HEK293 (cell line): ENCODE data around the gene MCRIP2.

Experiments
- CTCF ChIA-PET: fragments of 350-600 bp; formaldehyde crosslinking; extraction: SDS; loops from one replicate; lab custom pipeline; 2021; ENCODE audit warnings: antibody characterized with exemption; lab: Yijun Ruan, JAX
- POLR2A ChIA-PET: fragments of 300-600 bp; formaldehyde crosslinking; extraction: SDS; loops from one replicate; lab custom pipeline; 2020; ENCODE audit warnings: antibody characterized with exemption, inconsistent platforms; lab: Yijun Ruan, JAX
- H3K27ac ChIP-seq: fragments of 200-500 bp; sonication (Bioruptor generic); 2 replicates; pipeline ENCODE4 v1.5.1; 2014; ENCODE audit warnings: low read depth, low read length, control low read depth, inconsistent platforms; ENCODE audit errors: extremely low read depth
- H3K36me3 ChIP-seq, 2 experiments: fragments of 200-500 bp in 1 of 2; sonication (Bioruptor generic) in 1 of 2; 1 replicate in 1 of 2; 2 replicates in 1 of 2; pipeline ENCODE4 v1.5.1; 2014 to 2017; ENCODE audit warnings: inconsistent platforms in 2 of 2, low read length in 2 of 2; ENCODE audit not compliant: control insufficient read depth in 2 of 2, insufficient read depth in 1 of 2
- H3K4me1 ChIP-seq: fragments of 200-500 bp; sonication (Bioruptor generic); 2 replicates; pipeline ENCODE4 v1.5.1; 2014; ENCODE audit warnings: mild to moderate bottlenecking, low read length, inconsistent platforms; ENCODE audit not compliant: control insufficient read depth, insufficient read depth
- H3K4me3 ChIP-seq: 2 replicates; pipeline ENCODE4 v1.5.1; 2011; ENCODE audit warnings: low read depth, mild to moderate bottlenecking, control low read depth, low read length, moderate library complexity
- H3K9me3 ChIP-seq: fragments of 200-500 bp; sonication (Bioruptor generic); 2 replicates; pipeline ENCODE4 v1.5.1; 2014; ENCODE audit warnings: low read depth, low read length, inconsistent platforms; ENCODE audit not compliant: control insufficient read depth, insufficient read depth
- AEBP2 ChIP-seq: fragments of 450-650 bp; formaldehyde crosslinking; IDR thresholded peaks from 2 replicates; pipeline ENCODE4 v1.5.1; 2016; ENCODE audit warnings: missing biosample characterization, missing genetic modification characterization, borderline replicate concordance
- BCL11B ChIP-seq: fragments of 450-650 bp; formaldehyde crosslinking; IDR thresholded peaks from 2 replicates; pipeline ENCODE4 v1.5.1; 2016; ENCODE audit warnings: low read depth, missing biosample characterization, missing genetic modification characterization
- FEZF1 ChIP-seq: fragments of 450-650 bp; formaldehyde crosslinking; IDR thresholded peaks from 2 replicates; pipeline ENCODE4 v1.5.1; 2016; ENCODE audit warnings: missing biosample characterization, missing genetic modification characterization
- GLIS1 ChIP-seq: fragments of 450-650 bp; formaldehyde crosslinking; IDR thresholded peaks from 2 replicates; pipeline ENCODE4 v1.5.1; 2016; ENCODE audit warnings: missing biosample characterization, missing genetic modification characterization
- GLIS2 ChIP-seq: fragments of 450-650 bp; formaldehyde crosslinking; IDR thresholded peaks from 2 replicates; pipeline ENCODE4 v1.5.1; 2016; ENCODE audit warnings: missing biosample characterization, missing genetic modification characterization
- HIC1 ChIP-seq: fragments of 450-650 bp; formaldehyde crosslinking; IDR thresholded peaks from 2 replicates; pipeline ENCODE4 v1.5.1; 2016; ENCODE audit warnings: missing biosample characterization, missing genetic modification characterization
- KLF1 ChIP-seq: fragments of 450-650 bp; formaldehyde crosslinking; IDR thresholded peaks from 2 replicates; pipeline ENCODE4 v1.5.1; 2016; ENCODE audit warnings: missing biosample characterization, missing genetic modification characterization
- KLF10 ChIP-seq: fragments of 450-650 bp; IDR thresholded peaks from 2 replicates; pipeline ENCODE4 v1.5.1; 2018; ENCODE audit warnings: missing biosample characterization, mild to moderate bottlenecking, missing genetic modification characterization
- KLF9 ChIP-seq: fragments of 450-650 bp; formaldehyde crosslinking; IDR thresholded peaks from 2 replicates; pipeline ENCODE4 v1.5.1; 2016; ENCODE audit warnings: missing biosample characterization, missing genetic modification characterization, low read depth
- MZF1 ChIP-seq: fragments of 450-650 bp; formaldehyde crosslinking; IDR thresholded peaks from 2 replicates; pipeline ENCODE4 v1.5.1; 2017; ENCODE audit warnings: missing biosample characterization, missing genetic modification characterization, borderline replicate concordance
- PATZ1 ChIP-seq: fragments of 450-650 bp; formaldehyde crosslinking; IDR thresholded peaks from 2 replicates; pipeline ENCODE4 v1.5.1; 2016; ENCODE audit warnings: missing biosample characterization, missing genetic modification characterization
- SALL2 ChIP-seq: fragments of 450-650 bp; formaldehyde crosslinking; IDR thresholded peaks from 2 replicates; pipeline ENCODE4 v1.5.0; 2017; ENCODE audit warnings: missing biosample characterization, mild to moderate bottlenecking, missing genetic modification characterization, borderline replicate concordance
- SCRT2 ChIP-seq: fragments of 450-650 bp; formaldehyde crosslinking; IDR thresholded peaks from 2 replicates; pipeline ENCODE4 v1.5.1; 2016; ENCODE audit warnings: missing biosample characterization, missing genetic modification characterization
- WT1 ChIP-seq: fragments of 450-650 bp; formaldehyde crosslinking; IDR thresholded peaks from 2 replicates; pipeline ENCODE4 v1.5.1; 2016; ENCODE audit warnings: missing biosample characterization, missing genetic modification characterization
- ZBTB17 ChIP-seq: fragments of 450-650 bp; formaldehyde crosslinking; IDR thresholded peaks from 2 replicates; pipeline ENCODE4 v1.5.1; 2016; ENCODE audit warnings: missing biosample characterization, missing genetic modification characterization
- ZBTB48 ChIP-seq: fragments of 450-650 bp; formaldehyde crosslinking; IDR thresholded peaks from 2 replicates; pipeline ENCODE4 v1.5.1; 2016; ENCODE audit warnings: missing biosample characterization, missing genetic modification characterization
- ZEB2 ChIP-seq: fragments of 450-650 bp; formaldehyde crosslinking; IDR thresholded peaks from 2 replicates; pipeline ENCODE4 v1.5.1; 2016; ENCODE audit warnings: missing biosample characterization, missing genetic modification characterization
- ZFHX2 ChIP-seq: fragments of 450-650 bp; formaldehyde crosslinking; conservative IDR thresholded peaks from 2 replicates; pipeline ENCODE4 v1.5.1; 2016; ENCODE audit warnings: missing biosample characterization, missing genetic modification characterization
- ZFP3 ChIP-seq: fragments of 450-650 bp; formaldehyde crosslinking; IDR thresholded peaks from 2 replicates; pipeline ENCODE4 v1.5.1; 2016; ENCODE audit warnings: low read depth, missing biosample characterization, missing genetic modification characterization
- ZFP37 ChIP-seq: fragments of 450-650 bp; formaldehyde crosslinking; IDR thresholded peaks from 2 replicates; pipeline ENCODE4 v1.5.1; 2016; ENCODE audit warnings: missing biosample characterization, missing genetic modification characterization
- ZIC2 ChIP-seq: fragments of 450-650 bp; formaldehyde crosslinking; IDR thresholded peaks from 2 replicates; pipeline ENCODE4 v1.5.1; 2016; ENCODE audit warnings: missing biosample characterization, missing genetic modification characterization
- ZNF112 ChIP-seq: fragments of 450-650 bp; formaldehyde crosslinking; IDR thresholded peaks from 2 replicates; pipeline ENCODE4 v1.5.0; 2017; ENCODE audit warnings: missing biosample characterization, missing genetic modification characterization
- ZNF354C ChIP-seq: fragments of 450-650 bp; formaldehyde crosslinking; IDR thresholded peaks from 2 replicates; pipeline ENCODE4 v1.5.1; 2016; ENCODE audit warnings: missing biosample characterization, missing genetic modification characterization, low read depth, borderline replicate concordance
- ZNF394 ChIP-seq: fragments of 450-650 bp; formaldehyde crosslinking; IDR thresholded peaks from 2 replicates; pipeline ENCODE4 v1.5.1; 2016; ENCODE audit warnings: missing biosample characterization, missing genetic modification characterization, mild to moderate bottlenecking, moderate library complexity, borderline replicate concordance
- ZNF514 ChIP-seq: fragments of 450-650 bp; formaldehyde crosslinking; IDR thresholded peaks from 2 replicates; pipeline ENCODE4 v1.5.1; 2016; ENCODE audit warnings: missing biosample characterization, missing genetic modification characterization
- ZNF571 ChIP-seq: fragments of 450-650 bp; formaldehyde crosslinking; IDR thresholded peaks from 2 replicates; pipeline ENCODE4 v1.5.0; 2017; ENCODE audit warnings: missing biosample characterization, missing genetic modification characterization
- ZNF654 ChIP-seq: fragments of 450-650 bp; formaldehyde crosslinking; IDR thresholded peaks from 2 replicates; pipeline ENCODE4 v1.5.1; 2016; ENCODE audit warnings: low read depth, missing biosample characterization, missing genetic modification characterization
- ZNF707 ChIP-seq: fragments of 450-650 bp; formaldehyde crosslinking; IDR thresholded peaks from 2 replicates; pipeline ENCODE4 v1.5.1; 2016; ENCODE audit warnings: missing biosample characterization, missing genetic modification characterization
- ZNF791 ChIP-seq: fragments of 450-650 bp; formaldehyde crosslinking; IDR thresholded peaks from 2 replicates; pipeline ENCODE4 v1.5.1; 2016; ENCODE audit warnings: missing biosample characterization, missing genetic modification characterization
- ZSCAN4 ChIP-seq: fragments of 450-650 bp; formaldehyde crosslinking; IDR thresholded peaks from 2 replicates; pipeline ENCODE4 v1.5.1; 2017; ENCODE audit warnings: missing biosample characterization, missing genetic modification characterization

MCRIP2 gene

GRCh38 chr16:630815-631405, 10.7 kb upstream of the MCRIP2 start, which contains the start of gene WFIKKN1:
Gene WFIKKN1, plus strand, starts transcription at chr16:630985. Its CDS starts 269 bp downstream, at chr16:631254.
- H3K4me3 ChIP-seq: no peak within 1 kb of the TSS
- H3K9me3 ChIP-seq: no peaks in the 10 kb centered on the region
- POLR2A ChIA-PET: interaction anchor here (0.7 kb wide), 1 partner anchor 13 kb away, joined by 3 read pairs; no protein-coding TSS in a partner anchor
- H3K4me1 ChIP-seq: peaks cover 2% of the 10 kb centered on the region; the same call in 1 of the 2 replicates
- CTCF ChIA-PET: interaction anchor here (0.7 kb wide), 1 partner anchor 28 kb away, joined by 4 read pairs; no protein-coding TSS in a partner anchor
- H3K27ac ChIP-seq: peak within 1 kb of the TSS; percentile 24; the same call in 1 of the 2 replicates
- peaks cover 0 to 20% of the 10 kb centered on the region in 2 experiments; a peak in 1 of 3 replicates for H3K36me3 ChIP-seq
- TF ChIP-seq KLF10 (tag by site-specific recombination) (no peak), ZNF394 (tag by site-specific recombination) (no peak), BCL11B (tag by site-specific recombination) (peak; percentile 62; the same call in 1 of the 2 replicates), ZNF514 (no peak), WT1 (no peak), ZFHX2 (peak; percentile 60), HIC1 (tag by site-specific recombination) (peak; percentile 86), PATZ1 (tag by site-specific recombination) (peak; percentile 54), SALL2 (0 out of 2 replicates have a peak, but pooled peaks have one; percentile 16), KLF1 (peak; percentile 92), FEZF1 (tag by site-specific recombination) (no peak), GLIS1 (peak; percentile 83), ZBTB48 (tag by site-specific recombination) (no peak), GLIS2 (tag by site-specific recombination) (peak; percentile 78), ZIC2 (peak; percentile 64), ZFP3 (no peak), MZF1 (no peak), AEBP2 (no peak), SCRT2 (tag by site-specific recombination) (peak; percentile 77), ZNF354C (tag by site-specific recombination) (no peak), ZNF112 (tag by site-specific recombination) (no peak), ZNF654 (tag by site-specific recombination) (no peak), ZBTB17 (tag by site-specific recombination) (no peak), ZFP37 (tag by site-specific recombination) (no peak), ZSCAN4 (no peak), ZNF571 (tag by site-specific recombination) (no peak), KLF9 (tag by site-specific recombination) (peak; percentile 61; the same call in 1 of the 2 replicates), ZNF707 (tag by site-specific recombination) (no peak), ZEB2 (tag by site-specific recombination) (0 out of 2 replicates have a peak, but pooled peaks have one; percentile 14), ZNF791 (tag by site-specific recombination) (no peak)
